Central memory CD4-positive, alpha-beta T cell (primary cell): ENCODE data around the gene ZNF428.
"Not testable (repeated sequence)": the region's sequence is repeated elsewhere in the genome, so short reads cannot be mapped to it uniquely, and the experiment has no call there.

Source experiments
- DNase-seq: peaks from one replicate; pipeline ENCODE4 v3.0.0; 2022
- total RNA-seq, 3 experiments: gene quantifications; one replicate each; lab custom pipeline; 2026; lab: John Stamatoyannopoulos, UW

Gene ZNF428, protein sequence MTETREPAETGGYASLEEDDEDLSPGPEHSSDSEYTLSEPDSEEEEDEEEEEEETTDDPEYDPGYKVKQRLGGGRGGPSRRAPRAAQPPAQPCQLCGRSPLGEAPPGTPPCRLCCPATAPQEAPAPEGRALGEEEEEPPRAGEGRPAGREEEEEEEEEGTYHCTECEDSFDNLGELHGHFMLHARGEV
- 9.3 to 21.6 (median 14.4) reads per million in 3 experiments for total RNA-seq

DNA sequence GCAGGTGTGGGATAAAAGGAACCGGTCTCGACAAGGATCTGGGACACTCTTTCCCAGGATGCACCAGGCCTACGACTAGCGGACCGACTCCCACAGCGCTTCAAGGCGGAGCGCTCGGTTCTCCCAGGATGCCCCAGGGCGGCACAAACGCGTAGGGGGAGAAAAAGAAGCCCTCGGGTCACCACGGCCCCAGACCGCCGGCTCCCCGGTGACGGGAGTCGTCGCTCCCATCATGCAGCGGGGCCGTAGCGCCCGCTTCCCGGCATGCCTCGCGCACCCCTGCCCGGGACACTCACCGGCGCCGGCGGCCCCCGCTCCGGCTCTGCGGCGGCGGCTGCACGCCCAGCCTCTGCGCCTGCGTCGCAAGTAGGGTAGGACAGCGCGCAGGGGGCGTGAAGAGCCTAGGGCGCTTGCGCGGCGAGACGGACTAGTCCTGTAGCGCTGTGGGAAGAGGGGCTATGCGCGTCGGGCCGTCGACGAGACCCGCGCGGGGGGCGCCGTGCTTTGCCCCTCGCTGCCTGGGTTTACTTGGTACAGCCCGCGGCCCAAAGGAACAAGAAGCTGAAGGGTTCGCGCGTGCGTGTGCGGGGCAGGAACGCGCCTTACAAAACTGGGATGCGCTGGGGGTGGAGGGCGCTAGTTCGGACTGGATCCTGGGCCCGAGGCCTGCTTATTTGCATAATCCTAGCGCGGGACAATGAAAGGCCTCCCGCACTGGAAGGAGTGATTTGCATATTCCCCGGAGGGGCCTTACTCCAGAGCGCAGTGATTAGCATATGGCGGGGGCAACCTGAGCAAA is at the start of gene ZNF428:
Gene ZNF428 (minus strand): TSS at position 368 of the 799 bp plus-strand sequence. CDS start 5,325 bp downstream, outside the sequence.
- peak; percentile 89 for DNase-seq

DNA sequence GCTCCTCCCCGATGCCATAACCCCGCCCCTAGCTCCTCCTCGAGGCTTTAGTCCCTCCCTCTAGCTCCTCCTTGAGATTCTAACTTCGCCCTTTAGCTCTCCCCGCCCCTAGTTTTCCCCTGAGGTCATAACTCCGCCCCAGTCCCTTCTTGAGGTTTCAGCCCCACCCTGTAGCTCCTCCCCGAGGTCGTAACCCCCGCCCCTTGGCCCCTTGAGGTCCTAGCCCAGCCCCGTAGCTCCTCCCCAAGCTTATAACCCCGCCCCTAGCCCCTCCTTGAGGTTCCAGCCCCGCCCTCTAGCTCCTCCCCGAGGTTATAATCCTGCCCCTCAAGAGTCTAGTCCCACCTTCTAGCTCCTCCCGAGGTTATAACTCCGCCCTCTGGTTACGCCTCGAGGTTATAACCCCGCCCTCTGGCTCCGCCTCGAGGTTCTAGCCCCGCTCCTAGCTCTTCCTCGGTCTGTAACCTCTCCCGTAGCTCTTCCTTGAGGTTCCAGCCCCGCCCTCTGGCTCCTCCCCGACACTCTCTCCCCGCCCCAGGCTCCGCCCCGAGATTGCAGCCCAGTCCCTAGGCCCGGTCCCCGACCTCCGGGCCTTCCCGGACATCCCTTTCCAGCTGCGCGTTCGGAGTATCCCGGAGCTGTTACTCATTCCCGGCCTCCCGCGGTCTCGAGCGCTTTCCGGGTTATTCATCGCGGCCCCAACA is 49.1 kb upstream of the ZNF428 start:
- peak; percentile 96 for DNase-seq

DNA sequence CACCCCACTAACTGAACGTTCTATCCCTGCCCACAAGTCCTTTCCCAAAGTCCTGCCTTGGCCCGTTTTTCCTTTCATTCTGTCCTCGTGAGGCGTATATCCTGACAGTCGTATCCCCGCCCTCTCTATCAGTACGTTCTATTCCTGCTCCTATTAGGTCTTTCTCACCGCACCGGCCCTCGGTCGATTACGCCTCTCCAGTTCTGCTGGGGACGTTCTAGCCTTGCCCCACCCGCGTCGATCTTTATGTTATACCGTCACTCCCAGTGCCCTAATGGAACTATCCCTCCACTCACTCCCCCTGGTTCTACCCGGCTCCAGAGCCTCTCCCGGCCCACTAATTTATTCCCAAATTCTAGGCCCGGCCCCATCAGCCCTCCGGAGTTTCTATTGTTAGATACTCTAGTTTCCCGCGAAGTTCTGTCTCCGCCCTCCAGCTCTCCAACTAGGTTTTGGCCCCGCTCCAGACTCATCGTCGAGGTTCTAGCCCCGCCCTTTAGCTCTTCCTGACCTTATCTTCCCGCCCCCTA is 48.5 kb upstream of the ZNF428 start:
- no peak for DNase-seq

DNA sequence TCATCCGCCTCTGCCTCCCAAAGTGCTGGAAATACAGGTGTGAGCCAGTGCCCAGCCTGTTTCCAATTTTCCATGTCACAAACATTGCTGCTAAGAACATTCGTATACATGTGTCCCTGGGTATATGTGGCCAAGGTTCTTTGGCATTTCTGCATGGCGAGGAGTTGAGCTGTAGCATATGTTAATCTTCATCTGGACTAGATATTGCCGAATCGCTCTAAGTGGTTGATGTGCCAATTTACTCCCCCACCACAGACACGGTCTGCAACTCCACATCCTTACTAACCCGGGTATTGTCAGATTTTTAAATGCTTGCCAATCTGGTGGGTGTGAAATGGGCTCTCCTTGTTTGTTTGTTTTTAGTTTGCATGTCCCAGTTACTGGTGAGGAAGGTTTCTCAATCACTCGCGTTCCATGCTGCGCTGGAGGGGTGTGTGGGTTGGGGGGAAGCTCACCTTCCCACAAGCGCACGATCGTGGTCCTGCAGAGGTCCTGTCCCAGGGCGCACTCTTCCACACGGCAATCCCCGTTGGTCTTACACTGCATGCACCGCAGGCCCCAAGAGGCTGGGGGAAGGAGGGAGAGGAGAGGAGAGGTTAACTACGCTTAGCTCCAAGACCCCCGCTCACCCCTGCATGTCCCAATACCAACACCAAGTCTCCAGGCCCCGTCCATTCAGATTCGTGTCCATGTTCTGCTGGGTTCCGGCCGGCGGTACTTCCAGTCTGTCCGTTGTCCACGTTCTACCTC is 47.9 kb upstream of the ZNF428 start:
- DNase-seq = no peak

- DNase-seq = peak; percentile 80
Observed at GRCh38 chr19:43664018-43664417, 44.6 kb upstream of the ZNF428 start.

- no peak for DNase-seq
Observed at GRCh38 chr19:43662487-43662886, 43.1 kb upstream of the ZNF428 start.

DNA sequence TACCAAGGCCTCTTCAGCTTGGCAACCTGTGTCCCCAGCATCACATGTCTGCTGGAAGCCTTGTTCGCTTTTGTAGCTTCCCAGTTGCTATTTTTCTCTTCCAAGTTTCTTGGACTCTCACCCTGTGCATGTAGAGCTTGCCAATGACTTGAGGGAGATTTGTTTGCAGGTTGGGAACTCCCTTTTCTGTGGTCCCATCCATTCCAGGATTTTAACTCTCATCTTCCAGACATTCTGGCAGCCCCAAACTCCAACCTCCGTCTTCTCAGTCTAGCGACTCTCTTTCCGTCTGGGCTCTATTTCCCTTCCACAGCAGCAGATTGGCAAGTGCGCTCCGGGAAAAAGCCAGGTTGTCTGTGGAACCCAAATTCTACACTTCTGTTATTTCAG is 41.5 kb upstream of the ZNF428 start:
- no peak for DNase-seq

- no peak for DNase-seq
Observed at GRCh38 chr19:43660301-43660970, 41.0 kb upstream of the ZNF428 start.

DNA sequence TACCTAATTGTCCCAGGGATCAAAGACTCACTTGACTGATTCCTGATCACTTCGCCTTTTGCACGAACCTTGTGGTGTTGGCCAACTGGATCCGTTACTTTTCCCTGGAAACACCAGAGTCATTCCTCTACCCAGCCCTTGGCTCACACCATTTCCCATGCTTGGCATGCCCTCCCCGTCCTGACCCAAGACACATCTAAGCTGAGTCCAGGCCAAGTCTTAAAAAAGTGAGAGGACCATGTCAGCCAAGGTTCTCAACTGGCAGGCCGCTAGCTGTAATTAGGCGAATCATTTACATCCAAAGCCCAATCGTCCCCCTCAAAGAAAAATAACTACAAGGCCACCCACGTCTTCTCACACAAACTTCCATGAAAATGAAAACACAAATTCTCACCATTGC is 39.1 kb upstream of the ZNF428 start:
- DNase-seq = no peak

DNA sequence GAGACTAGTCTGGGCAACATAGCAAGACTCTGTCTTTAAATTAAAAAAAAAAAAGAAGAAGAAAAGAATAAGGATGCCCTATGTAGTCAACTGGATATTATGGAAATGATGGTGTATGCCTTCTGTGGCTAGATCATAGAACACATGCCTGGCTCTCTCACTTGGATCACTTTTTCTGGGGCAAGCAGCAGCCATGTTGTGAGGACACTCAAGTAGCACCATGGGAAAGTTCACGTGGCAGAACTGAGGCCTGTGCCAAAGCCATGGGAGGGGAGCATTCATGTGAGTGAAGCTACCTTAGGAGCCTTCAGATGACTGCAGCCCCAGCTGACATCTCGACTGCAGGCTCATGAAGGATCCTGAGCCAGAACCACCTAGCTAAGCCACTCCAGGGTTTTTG is 38.6 kb upstream of the ZNF428 start:
- no peak for DNase-seq

GRCh38 chr19:43656436-43656835 is 37.0 kb upstream of the ZNF428 start:
- no peak for DNase-seq

DNA sequence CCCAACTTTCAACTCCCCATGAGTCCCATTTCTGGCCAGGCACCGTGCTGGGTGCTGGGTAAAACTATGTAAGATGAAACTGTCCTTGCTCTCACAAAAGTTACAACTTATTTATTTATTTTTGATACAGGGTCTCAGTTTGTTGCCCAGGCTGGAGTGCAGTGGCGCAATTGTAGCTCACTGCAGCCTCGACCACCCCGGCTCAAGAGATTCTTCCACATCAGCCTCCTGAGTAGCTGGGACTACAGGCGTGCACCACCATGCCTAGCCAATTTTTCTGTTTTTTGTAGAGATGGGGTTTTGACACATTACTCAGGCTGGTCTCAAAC is 33.1 kb upstream of the ZNF428 start:
- DNase-seq = no peak

DNA sequence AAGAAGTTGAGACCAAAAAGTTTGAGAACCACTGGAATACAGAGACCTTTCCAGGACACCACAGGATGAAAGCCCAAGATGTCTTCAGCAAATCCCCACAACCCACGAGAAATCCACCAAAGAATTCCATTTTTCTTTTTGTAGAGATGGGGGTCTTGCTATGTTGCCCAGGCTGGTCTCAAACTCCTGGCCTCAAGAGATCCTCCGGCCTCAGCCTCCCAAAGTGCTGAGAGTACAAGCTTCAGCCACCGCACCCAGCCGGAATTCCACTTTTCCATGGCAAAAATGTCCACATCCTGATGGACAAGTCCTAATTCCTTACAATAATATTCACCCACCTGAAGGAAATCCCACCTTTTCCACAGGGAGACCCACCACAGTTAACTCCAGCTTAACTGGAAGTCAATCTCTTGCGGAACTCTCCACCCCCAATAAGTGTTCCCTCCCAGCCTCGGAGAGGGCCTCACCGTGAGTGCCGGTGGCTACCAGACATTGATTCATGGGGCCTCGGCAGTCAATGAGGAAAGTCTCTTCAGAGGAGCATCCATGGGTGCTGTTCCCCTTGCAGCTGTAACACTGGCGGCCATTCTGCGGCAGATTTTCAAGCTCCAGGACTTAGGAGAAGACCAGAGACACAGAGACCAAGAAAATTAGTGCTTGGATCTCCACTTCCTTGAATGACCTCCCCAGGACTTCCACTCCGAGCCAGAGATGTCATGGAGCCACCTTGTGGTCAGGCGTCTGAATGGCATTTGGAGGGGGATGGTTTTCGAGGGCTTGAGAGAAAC is 32.5 kb upstream of the ZNF428 start:
- no peak for DNase-seq

- not testable (repeated sequence) for DNase-seq
Observed at GRCh38 chr19:43650276-43650675, 30.8 kb upstream of the ZNF428 start.

GRCh38 chr19:43649514-43649913 is 30.1 kb upstream of the ZNF428 start:
- DNase-seq = no peak

GRCh38 chr19:43648633-43649032 is 29.2 kb upstream of the ZNF428 start:
- no peak for DNase-seq

DNA sequence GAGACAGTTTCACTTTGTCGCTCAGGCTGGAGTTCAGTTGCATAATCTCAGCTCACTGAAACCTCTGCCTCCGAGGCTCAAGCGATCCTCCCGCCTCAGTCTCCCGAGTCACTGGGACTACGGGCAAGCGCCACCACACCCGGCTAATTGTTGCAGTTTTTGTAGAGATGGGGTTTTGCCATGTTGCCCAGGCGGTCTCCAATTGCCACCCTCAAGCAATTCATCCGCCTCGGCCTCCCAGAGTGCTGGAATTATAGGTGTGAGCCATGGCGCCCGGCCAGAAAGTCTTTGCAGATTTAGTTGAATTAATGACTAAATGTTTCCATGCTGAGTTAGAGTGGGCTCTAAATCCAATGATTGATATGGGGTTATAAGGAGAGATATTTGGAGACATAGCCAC is 24.8 kb upstream of the ZNF428 start:
- no peak for DNase-seq

- no peak for DNase-seq
Observed at GRCh38 chr19:43643326-43643725, 23.9 kb upstream of the ZNF428 start.

GRCh38 chr19:43642531-43642930 is 23.1 kb upstream of the ZNF428 start:
- no peak for DNase-seq

- DNase-seq = no peak
Observed at GRCh38 chr19:43641333-43641732, 21.9 kb upstream of the ZNF428 start.

- no peak for DNase-seq
Observed at GRCh38 chr19:43640424-43640757, 21.0 kb upstream of the ZNF428 start.
